ENCODE results near the gene LYPD6B. TPM values are rescaled to one million over a fixed set of nuclear protein-coding genes. Genes with fewer than 3 reads are reported as not detected.

LYPD6B gene
- total RNA-seq, 1 experiment from 2014 or later, result 2.0 TPM

GRCh38 chr2:149047118-149047517 is 8.6 kb downstream of the LYPD6B start:
- H2BK15ac ChIP-seq (ENCODE audit: low read depth, low read length), result no peak overlapping the region

More at GRCh38 chr2:149047118-149047517, 8.6 kb downstream of the LYPD6B start:
- no peak overlapping the region for H2BK12ac ChIP-seq (ENCODE audit: insufficient read length, low read depth, low read length)
- H3K9me3 ChIP-seq (ENCODE audit: control insufficient read depth, low read depth, low read length), result no peaks in the 10 kb centered on the region
- no peak for DNase-seq
- no peaks in the 10 kb centered on the region for H3K27me3 Mint-ChIP-seq (ENCODE audit: low read depth)
- H3K27ac Mint-ChIP-seq, result no peak overlapping the region
- H3K18ac ChIP-seq (ENCODE audit: insufficient read length, low read depth, low read length), result no peak overlapping the region
- no peak overlapping the region for H2BK5ac ChIP-seq (ENCODE audit: insufficient read length, low read length)
- H3K56ac ChIP-seq (ENCODE audit: insufficient read length, low read depth, low read length), result no peak overlapping the region
- H3K4me2 ChIP-seq (ENCODE audit: insufficient read depth, insufficient read length, low read length), result no peak overlapping the region
- no peak overlapping the region for H4K5ac ChIP-seq (ENCODE audit: insufficient read length, low read depth, low read length)
- no peaks in the 10 kb centered on the region for H4K20me1 ChIP-seq (ENCODE audit: control insufficient read depth, insufficient read depth, insufficient read length)
- no peaks in the 10 kb centered on the region for H3K79me1 ChIP-seq (ENCODE audit: insufficient read depth, low read depth, low read length, poor library complexity, severe bottlenecking)
- no peak overlapping the region for H4K91ac ChIP-seq (ENCODE audit: insufficient read length, low read depth, low read length)
- H3K23ac ChIP-seq (ENCODE audit: insufficient read length, low read depth, low read length), result no peak overlapping the region
- no peak overlapping the region for H2BK20ac ChIP-seq (ENCODE audit: low read depth, low read length, poor library complexity, severe bottlenecking)
- H2BK120ac ChIP-seq (ENCODE audit: low read depth, low read length, poor library complexity, severe bottlenecking), result no peak overlapping the region
- no peak overlapping the region for H3K27ac ChIP-seq (ENCODE audit: insufficient read length, low read depth, low read length)
- no peaks in the 10 kb centered on the region for H3K4me1 Mint-ChIP-seq
- H3K79me2 ChIP-seq (ENCODE audit: insufficient read depth, low read length), result no peaks in the 10 kb centered on the region
- no peak overlapping the region for H3K9ac ChIP-seq (ENCODE audit: extremely low read depth, insufficient read length, low read length)
- peaks cover 0 to 10% (median 4%) of the 10 kb centered on the region in 3 experiments; a peak in 4 of 7 replicates for H3K36me3 Mint-ChIP-seq (ENCODE audit: insufficient read depth in 1 of 3, low read depth in 3 of 3)
- no CpG with 5 or more reads among the region's 2 CpGs for WGBS (ENCODE audit: extremely low coverage, insufficient read length, low lambda C conversion rate)
- H3K14ac ChIP-seq (ENCODE audit: insufficient read depth, low read length), result no peak overlapping the region
- peaks cover 10 to 17% of the 10 kb centered on the region in 2 experiments for H3K9me3 Mint-ChIP-seq
- no peak overlapping the region for H4K8ac ChIP-seq (replicated peaks; ENCODE audit: insufficient read length, low read depth, low read length)
- H2AFZ ChIP-seq (ENCODE audit: low read length), result no peak overlapping the region
- TF ChIP-seq CTCF (conservative IDR thresholded peaks at IDR 0.05), result no peak
- no peak overlapping the region for H3T11ph ChIP-seq (ENCODE audit: low read length)
- H3K27me3 ChIP-seq (ENCODE audit: insufficient read depth, low read length), result no peaks in the 10 kb centered on the region
- no peak overlapping the region for H3K4me3 Mint-ChIP-seq
- no peak overlapping the region for H3K4ac ChIP-seq (ENCODE audit: low read depth, low read length)
- no peaks in the 10 kb centered on the region for H3K23me2 ChIP-seq (ENCODE audit: insufficient read length, low read depth, low read length, poor library complexity, severe bottlenecking)
- no peaks in the 10 kb centered on the region for H3K4me1 ChIP-seq (ENCODE audit: insufficient read depth, low read length)
- H2AK5ac ChIP-seq (ENCODE audit: insufficient read length, low read length), result no peak overlapping the region

Measured in H9 (cell line).